ENCODE data around the gene DYRK3. TPM values are rescaled to one million over a fixed set of nuclear protein-coding genes. Genes with fewer than 3 reads are reported as not detected.

Gene DYRK3
- total RNA-seq, 6 experiments from 2014 or later, result 24.2 to 27.4 (median 26.9) TPM

DNA sequence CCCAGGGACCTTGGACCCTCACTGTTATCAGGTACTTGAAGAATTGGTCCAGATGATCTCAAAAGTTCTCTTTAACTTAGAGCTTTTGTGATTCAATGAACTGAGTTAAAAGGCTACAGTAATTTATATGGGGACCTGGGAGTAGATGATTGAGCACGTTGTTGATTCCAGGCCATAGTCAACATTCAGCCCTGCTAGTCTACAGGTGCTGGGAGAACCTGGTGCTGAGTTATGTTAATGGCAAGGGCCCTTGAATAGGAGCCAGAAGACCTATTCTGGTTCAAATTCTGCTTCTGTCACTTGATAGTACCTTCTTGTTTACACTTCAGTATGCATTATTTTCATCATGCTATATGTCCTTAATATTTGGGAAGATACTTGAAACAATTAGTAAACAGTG is 11.2 kb downstream of the DYRK3 start:
- Mint-ChIP-seq H3K36me3 (ENCODE audit: low read depth) (peaks cover 48% of the 10 kb centered on the region), H3K27me3 (ENCODE audit: insufficient read depth) (peaks cover 2% of the 10 kb centered on the region; the same call in 1 of the 2 replicates), H3K4me1 (ENCODE audit: low read depth) (peaks cover 11% of the 10 kb centered on the region), H3K9me3 (no peaks in the 10 kb centered on the region), H3K27ac (no peak overlapping the region), H3K4me3 (no peak overlapping the region)
- TF ChIP-seq, protein P1, sequence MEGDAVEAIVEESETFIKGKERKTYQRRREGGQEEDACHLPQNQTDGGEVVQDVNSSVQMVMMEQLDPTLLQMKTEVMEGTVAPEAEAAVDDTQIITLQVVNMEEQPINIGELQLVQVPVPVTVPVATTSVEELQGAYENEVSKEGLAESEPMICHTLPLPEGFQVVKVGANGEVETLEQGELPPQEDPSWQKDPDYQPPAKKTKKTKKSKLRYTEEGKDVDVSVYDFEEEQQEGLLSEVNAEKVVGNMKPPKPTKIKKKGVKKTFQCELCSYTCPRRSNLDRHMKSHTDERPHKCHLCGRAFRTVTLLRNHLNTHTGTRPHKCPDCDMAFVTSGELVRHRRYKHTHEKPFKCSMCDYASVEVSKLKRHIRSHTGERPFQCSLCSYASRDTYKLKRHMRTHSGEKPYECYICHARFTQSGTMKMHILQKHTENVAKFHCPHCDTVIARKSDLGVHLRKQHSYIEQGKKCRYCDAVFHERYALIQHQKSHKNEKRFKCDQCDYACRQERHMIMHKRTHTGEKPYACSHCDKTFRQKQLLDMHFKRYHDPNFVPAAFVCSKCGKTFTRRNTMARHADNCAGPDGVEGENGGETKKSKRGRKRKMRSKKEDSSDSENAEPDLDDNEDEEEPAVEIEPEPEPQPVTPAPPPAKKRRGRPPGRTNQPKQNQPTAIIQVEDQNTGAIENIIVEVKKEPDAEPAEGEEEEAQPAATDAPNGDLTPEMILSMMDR (IDR thresholded peaks at IDR 0.05), result no peak
- DNase-seq, result no peak

DNA sequence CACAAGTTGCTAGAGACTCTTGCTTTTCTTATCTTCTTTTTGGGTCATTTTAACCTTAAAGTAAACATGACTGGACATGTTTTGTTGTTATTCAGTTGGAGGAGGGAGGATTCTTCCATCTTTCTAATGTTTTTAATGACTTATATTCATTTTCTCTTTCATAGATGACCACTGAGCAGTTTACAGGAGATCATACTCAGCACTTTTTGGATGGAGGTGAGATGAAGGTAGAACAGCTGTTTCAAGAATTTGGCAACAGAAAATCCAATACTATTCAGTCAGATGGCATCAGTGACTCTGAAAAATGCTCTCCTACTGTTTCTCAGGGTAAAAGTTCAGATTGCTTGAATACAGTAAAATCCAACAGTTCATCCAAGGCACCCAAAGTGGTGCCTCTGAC is 11.9 kb downstream of the DYRK3 start:
- peaks cover 54% of the 10 kb centered on the region for H3K36me3 Mint-ChIP-seq (ENCODE audit: low read depth)
- TF ChIP-seq, protein P1 (IDR thresholded peaks at IDR 0.05), result no peak
- H3K27ac Mint-ChIP-seq, result peak overlapping the region; percentile 1
- DNase-seq, result no peak
- H3K4me1 Mint-ChIP-seq (ENCODE audit: low read depth), result peaks cover 15% of the 10 kb centered on the region
- H3K27me3 Mint-ChIP-seq (ENCODE audit: insufficient read depth), result peaks cover 2% of the 10 kb centered on the region; the same call in 1 of the 2 replicates
- no peaks in the 10 kb centered on the region for H3K9me3 Mint-ChIP-seq
- no peak overlapping the region for H3K4me3 Mint-ChIP-seq

DNA sequence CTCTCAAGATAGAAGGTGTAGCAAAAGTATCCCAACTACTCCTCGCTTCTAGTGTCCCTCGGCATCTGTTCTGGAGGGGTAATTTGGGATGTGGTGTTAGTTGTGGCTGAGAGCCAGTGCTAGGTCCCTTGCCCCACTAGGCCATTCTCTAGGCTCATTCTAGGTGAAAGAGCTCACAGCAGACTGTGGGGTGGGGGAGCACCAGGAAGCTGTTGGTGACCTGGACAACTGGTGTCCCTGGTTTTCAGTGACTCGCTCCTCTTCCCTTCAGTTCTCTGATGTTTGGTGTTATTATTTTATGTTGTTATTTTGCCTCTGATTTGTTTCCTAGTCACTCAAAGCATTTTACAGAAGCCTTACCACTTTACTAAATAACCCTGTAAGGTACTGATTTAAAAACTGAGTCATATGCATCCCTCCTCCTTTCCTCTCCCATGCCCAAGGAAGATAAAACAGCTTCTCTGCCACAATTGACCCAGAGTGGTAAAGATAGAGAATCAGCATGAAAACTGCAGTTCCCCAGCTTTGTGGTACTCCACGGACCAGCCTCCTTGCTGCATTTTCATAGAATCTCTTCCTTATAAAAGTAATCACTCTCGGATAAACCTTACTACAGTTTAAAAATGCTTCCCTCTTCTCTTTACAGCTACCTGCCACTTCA is 14.1 kb downstream of the DYRK3 start:
- Mint-ChIP-seq H3K4me3 (no peak overlapping the region), H3K36me3 (ENCODE audit: low read depth) (peaks cover 54% of the 10 kb centered on the region), H3K27ac (0 out of 2 replicates have a peak overlapping the region, but pooled peaks have one; percentile 9), H3K27me3 (ENCODE audit: insufficient read depth) (peaks cover 2% of the 10 kb centered on the region; the same call in 1 of the 2 replicates), H3K4me1 (ENCODE audit: low read depth) (peaks cover 18% of the 10 kb centered on the region), H3K9me3 (no peaks in the 10 kb centered on the region)
- TF ChIP-seq, protein P1 (IDR thresholded peaks at IDR 0.05), result no peak
- no peak for DNase-seq

DNA sequence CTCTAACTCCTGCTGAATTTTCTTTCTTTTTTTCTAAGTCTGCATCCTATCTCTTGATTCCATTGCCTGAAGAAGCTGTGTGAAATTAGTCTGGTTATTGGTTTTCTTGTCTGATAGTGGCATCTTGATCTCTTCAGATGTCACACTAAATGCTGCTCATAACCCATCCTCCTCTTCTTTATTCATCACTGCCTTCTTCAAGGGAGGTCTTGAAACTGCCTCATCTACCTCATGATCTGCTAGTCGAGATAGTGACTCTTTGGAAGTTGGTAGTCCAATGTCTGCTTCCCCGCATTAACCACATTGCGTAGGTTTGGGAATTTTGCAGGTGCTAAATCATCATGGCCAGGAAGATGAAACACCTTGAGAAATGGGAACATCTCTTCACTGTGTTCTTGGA is 15.7 kb downstream of the DYRK3 start:
- H3K36me3 Mint-ChIP-seq (ENCODE audit: low read depth), result peaks cover 54% of the 10 kb centered on the region
- no peak overlapping the region for H3K27ac Mint-ChIP-seq

DNA sequence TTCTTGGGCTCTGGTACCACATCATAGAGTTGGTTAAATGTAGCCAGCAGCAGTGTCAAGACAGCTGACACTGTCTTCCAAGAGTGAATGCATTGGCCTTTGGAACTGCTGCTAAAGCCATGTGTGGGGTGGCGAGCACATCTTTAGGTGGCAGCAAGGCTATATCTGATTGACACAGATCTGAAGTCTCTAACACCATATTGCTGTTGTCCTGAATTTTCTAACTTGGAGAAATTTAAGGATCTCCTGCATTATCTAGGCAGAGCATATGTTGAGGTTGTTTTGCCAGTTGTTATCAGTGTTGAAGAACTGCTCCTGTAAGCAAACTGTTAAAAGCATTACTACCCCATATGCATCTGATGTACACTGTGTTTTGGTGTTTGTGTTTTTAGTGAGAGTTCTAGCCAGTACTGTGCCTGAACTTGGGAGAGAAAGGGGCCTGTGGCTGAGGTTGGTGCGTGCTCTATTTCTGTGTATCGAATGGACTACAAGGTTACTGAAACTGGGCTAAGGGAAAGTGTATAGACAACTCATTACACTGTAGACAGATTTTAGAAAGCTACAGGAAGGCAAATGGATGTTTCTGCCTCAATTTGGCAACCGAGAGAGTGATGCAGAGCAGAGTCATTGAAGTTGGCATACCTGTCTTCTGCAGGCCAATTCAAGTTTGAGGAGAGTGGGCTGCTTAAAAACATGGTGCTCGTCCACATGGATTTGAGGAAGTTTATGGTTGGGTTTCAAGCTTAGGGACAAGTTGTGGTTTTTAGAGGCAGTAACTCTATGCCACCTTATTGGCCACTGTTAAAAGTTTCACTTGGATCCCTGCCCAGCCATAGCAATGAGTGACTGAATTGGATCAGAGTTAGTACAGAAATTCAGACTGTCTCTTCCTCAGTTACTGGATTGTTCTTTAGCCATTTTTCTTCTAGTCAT is 16.9 kb downstream of the DYRK3 start:
- H3K27ac Mint-ChIP-seq, result no peak overlapping the region; the same call in 1 of the 2 replicates
- no peaks in the 10 kb centered on the region for H3K9me3 Mint-ChIP-seq
- H3K27me3 Mint-ChIP-seq (ENCODE audit: insufficient read depth), result peaks cover 2% of the 10 kb centered on the region; the same call in 1 of the 2 replicates
- H3K4me1 Mint-ChIP-seq (ENCODE audit: low read depth), result peaks cover 18% of the 10 kb centered on the region
- no peak for DNase-seq
- TF ChIP-seq, protein P1 (IDR thresholded peaks at IDR 0.05), result no peak
- peaks cover 48% of the 10 kb centered on the region for H3K36me3 Mint-ChIP-seq (ENCODE audit: low read depth)
- no peak overlapping the region for H3K4me3 Mint-ChIP-seq

More for the DNA sequence above, 15.7 kb downstream of the DYRK3 start:
- peaks cover 2% of the 10 kb centered on the region; the same call in 1 of the 2 replicates for H3K27me3 Mint-ChIP-seq (ENCODE audit: insufficient read depth)
- no peak for DNase-seq
- H3K4me1 Mint-ChIP-seq (ENCODE audit: low read depth), result peaks cover 18% of the 10 kb centered on the region
- no peaks in the 10 kb centered on the region for H3K9me3 Mint-ChIP-seq
- no peak overlapping the region for H3K4me3 Mint-ChIP-seq
- TF ChIP-seq, protein P1 (IDR thresholded peaks at IDR 0.05), result no peak
